Heart left ventricle (tissue), 16 donors: ENCODE measurements around the gene DOK3. TPM values are rescaled to one million over a fixed set of nuclear protein-coding genes. Genes with fewer than 3 reads are reported as not detected.

Source experiments
- ATAC-seq, 4 donors: fragments of 200-7000 bp; cut with Tn5 transposase; one replicate each; pipeline ENCODE4 v1.9.1; 2020 to 2022; ENCODE audit warnings: moderate library complexity in 4 of 4, mild to moderate bottlenecking in 3 of 4, moderate number of reproducible peaks in 1 of 4
- DNase-seq, 5 donors: peaks; one replicate each; pipeline ENCODE4 v3.0.0-alpha.2; 2020
- H3K27ac ChIP-seq, 12 donors: fragments of 200-600 bp; sonication (generic) in 4 of 12; one replicate each; pipeline versions ENCODE4 v1.5.0 to v1.8.0; 2016 to 2022; ENCODE audit warnings: mild to moderate bottlenecking in 2 of 12
- H3K27me3 ChIP-seq, 9 donors: fragments of 200-600 bp; sonication (generic) in 2 of 9; one replicate each; pipeline versions ENCODE4 v1.5.1 to v1.8.0; 2016 to 2022; ENCODE audit warnings: mild to moderate bottlenecking in 3 of 9
- H3K36me3 ChIP-seq, 9 donors: fragments of 200-600 bp; sonication (generic) in 2 of 9; one replicate each; pipeline versions ENCODE4 v1.5.0 to v1.8.0; 2018 to 2022; ENCODE audit warnings: mild to moderate bottlenecking in 2 of 9
- H3K4me1 ChIP-seq, 12 donors: fragments of 200-600 bp; sonication (generic) in 4 of 12; one replicate each; pipeline versions ENCODE4 v1.5.0 to v1.8.0; 2016 to 2022; ENCODE audit warnings: mild to moderate bottlenecking in 3 of 12
- H3K4me3 ChIP-seq, 12 donors: fragments of 200-600 bp; sonication (generic) in 4 of 12; one replicate each; pipeline versions ENCODE4 v1.5.0 to v1.8.0; 2017 to 2022; ENCODE audit warnings: mild to moderate bottlenecking in 9 of 12, moderate library complexity in 4 of 12
- H3K9me3 ChIP-seq, 12 donors: fragments of 200-600 bp; sonication (generic) in 4 of 12; one replicate each; pipeline versions ENCODE4 v1.5.0 to v1.8.0; 2016 to 2022; ENCODE audit warnings: mild to moderate bottlenecking in 1 of 12
- CTCF ChIP-seq, 12 donors: fragments of 200-600 bp; sonication (generic) in 4 of 12; IDR thresholded peaks; one replicate each; pipeline versions ENCODE4 v1.5.0 to v1.8.0; 2018 to 2022; ENCODE audit warnings: antibody characterized with exemption in 12 of 12, mild to moderate bottlenecking in 5 of 12
- POLR2A ChIP-seq, 2 donors: fragments of 450-650 bp; IDR thresholded peaks; one replicate each; pipeline ENCODE4 v1.6.1; 2017; ENCODE audit warnings: antibody characterized with exemption in 2 of 2, mild to moderate bottlenecking in 2 of 2, moderate library complexity in 2 of 2
- WGBS, 4 donors: extraction: QIAGEN DNeasy Blood & Tissue Kit in 2 of 4; methylation state at CpG; one replicate each; pipeline versions ENCODE4 v1.1.5 to v1.1.7; 2013 to 2018; 5-methylcytosine and 5-hydroxymethylcytosine counted together
- intact Hi-C, 10 donors: fragments of 100-400 bp; cut with DNase I; formaldehyde crosslinking; loops; one replicate each; pipeline versions ENCODE4 v1.11.1 to v1.14.2; 2022
- polyA plus RNA-seq, 2 donors: library from polyadenylated mRNA; stranded (reverse); fragments of 200-250 nt; gene quantifications; one replicate each; pipeline ENCODE4 v1.2.3, GENCODE V29; 2013
- total RNA-seq, 9 donors: library from RNA; depleted of rRNA in 2 of 9; stranded (reverse); fragments of >200 nt in 2 of 9; fragmentation: NEBNext Ultra II Directional in 3 of 9; extraction: Animal tissue kit (Norgen Biotek cat#: 25700) in 3 of 9; gene quantifications; one replicate each; pipeline versions ENCODE4 v1.1.0 to v1.2.4, GENCODE V29; 2016 to 2023
- donor health status: ischemic (EF 13 %, LVEDD 7.1; RV severe dilation, severe dysfunction).
- donor health status: healthy with polysubstance abuse.
- donor health status: DM: no; HTN: yes; CAD: no.
- donor health status: DM: no; HTN: no; CAD: no.
- donor health status: ischemic (EF 25% LVEDD 6.9; RV normal size, moderate dysfunction).
- donor health status: ischemic (EF 25% LVEDD 5.7; RV mildly dilated, moderate dysfunction).
- donor health status: healthy.
- donor health status: DM: yes; HTN: yes; CAD: no.
- donor health status: ischemic (EF 35%, LVEDD 5.7; RV mildly dilated, moderate dysfunction).
- donor health status: nonischemic (EF 11% LVEDD 7.7; RV severe dilation, severe dysfunction).
- donor health status: DM: yes; HTN: yes; CAD: no.
- donor health status: PGD.
- donor health status: ischemic (EF 29% LVEDD 5.4; RV normal size, mild dysfunction).
- donor health status: nonischemic (EF 23%, LVEDD 6.1; RV moderate dilation, normal function).

Gene DOK3
- total and polyA plus RNA-seq, 11 donors: 0.77 to 23.8 (median 2.7) TPM

GRCh38 chr5:177552839-177553455 is 43.3 kb upstream of the DOK3 start:
- peak in 3 of 4 donors; percentile 2 to 24 (median 6) for ATAC-seq
- Histone ChIP-seq H3K4me3 (peak overlapping the region; percentile 61 to 99 (median 94)), H3K9me3 (no peaks in the 10 kb centered on the region), H3K27ac (peak overlapping the region in 11 of 12 donors; percentile 70 to 89 (median 84)), H3K4me1 (peaks cover 6 to 58% (median 37%) of the 10 kb centered on the region in 12 donors), H3K36me3 (peaks cover 0 to 25% (median 11%) of the 10 kb centered on the region in 9 donors), H3K27me3 (no peaks in the 10 kb centered on the region)
- TF ChIP-seq POLR2A (IDR thresholded peaks at IDR 0.05) (no peak), CTCF (IDR thresholded peaks at IDR 0.05) (no peak)
- peak in 1 of 5 donors; percentile 23 for DNase-seq
- intact Hi-C loops: loop anchor here in 1 of 10 donors (5.0 kb wide), 2 partner anchors 36 to 39 kb away; partner anchors contain the start of genes DDX41 and TMED9
- WGBS, 4 donors: 37 to 46% (median 39%) methylated on average over 13 to 16 of the region's 16 CpGs

- Histone ChIP-seq H3K4me3 (no peak overlapping the region), H3K4me1 (peaks cover 11 to 78% (median 57%) of the 10 kb centered on the region in 12 donors), H3K36me3 (peaks cover 0 to 25% (median 11%) of the 10 kb centered on the region in 9 donors), H3K27ac (no peak overlapping the region), H3K27me3 (no peaks in the 10 kb centered on the region), H3K9me3 (no peaks in the 10 kb centered on the region)
- ATAC-seq (no peak), DNase-seq (no peak)
- intact Hi-C loops: loop anchor here in 1 of 10 donors (5.0 kb wide), 2 partner anchors 33 to 42 kb away; partner anchors contain the start of genes DDX41 and TMED9
- 73 to 77% (median 75%) methylated on average over 1 of the region's 1 CpG for WGBS, 4 donors
- TF ChIP-seq POLR2A (IDR thresholded peaks at IDR 0.05): no peak
- no peak for TF ChIP-seq CTCF (IDR thresholded peaks at IDR 0.05)
Observed at GRCh38 chr5:177550122-177550521, 40.5 kb upstream of the DOK3 start.

- TF ChIP-seq POLR2A (IDR thresholded peaks at IDR 0.05) (no peak), CTCF (IDR thresholded peaks at IDR 0.05) (no peak)
- H3K4me3 ChIP-seq: no peak overlapping the region
- ATAC-seq (no peak), DNase-seq (no peak)
- peaks cover 0 to 25% (median 11%) of the 10 kb centered on the region in 9 donors for H3K36me3 ChIP-seq
- WGBS, 4 donors: 30 to 58% (median 41%) methylated on average over 1 of the region's 1 CpG
- H3K4me1 ChIP-seq: peaks cover 11 to 87% (median 67%) of the 10 kb centered on the region in 12 donors
- intact Hi-C loops: loop anchor here in 1 of 10 donors (10.0 kb wide), 1 partner anchor 46 kb away; the partner anchor contains the start of gene TMED9
- no peaks in the 10 kb centered on the region for H3K9me3 ChIP-seq
- no peaks in the 10 kb centered on the region for H3K27me3 ChIP-seq
- peak overlapping the region in 2 of 12 donors; percentile 2 to 13 for H3K27ac ChIP-seq
Observed at GRCh38 chr5:177548495-177548894, 38.9 kb upstream of the DOK3 start.

GRCh38 chr5:177547736-177548135 is 38.1 kb upstream of the DOK3 start:
- Histone ChIP-seq H3K36me3 (peaks cover 0 to 25% (median 11%) of the 10 kb centered on the region in 9 donors), H3K27ac (peak overlapping the region in 4 of 12 donors; percentile 3 to 49 (median 20)), H3K4me1 (peaks cover 11 to 86% (median 66%) of the 10 kb centered on the region in 12 donors), H3K9me3 (no peaks in the 10 kb centered on the region), H3K27me3 (no peaks in the 10 kb centered on the region), H3K4me3 (no peak overlapping the region)
- no peak for TF ChIP-seq CTCF (IDR thresholded peaks at IDR 0.05)
- no peak for TF ChIP-seq POLR2A (IDR thresholded peaks at IDR 0.05)
- no peak for DNase-seq
- ATAC-seq: no peak
- intact Hi-C loops: loop anchor here in 1 of 10 donors (10.0 kb wide), 1 partner anchor 47 kb away; the partner anchor contains the start of gene TMED9
- WGBS, 4 donors: 48 to 73% (median 66%) methylated on average over 3 of the region's 3 CpGs
